ENCODE measurements around the gene IFNA8.

GRCh38 chr9:21455320-21455719 is 46.4 kb downstream of the IFNA8 start:
- peak; percentile 51 for TF ChIP-seq CTCF (IDR thresholded peaks at IDR 0.05)
- TF ChIP-seq SIN3A (IDR thresholded peaks at IDR 0.05; ENCODE audit: borderline replicate concordance, insufficient read depth, low read depth, low read length): no peak
- TF ChIP-seq POLR2AphosphoS5 (IDR thresholded peaks at IDR 0.05; ENCODE audit: low read depth, low read length): no peak
- TF ChIP-seq REST (IDR thresholded peaks at IDR 0.05; ENCODE audit: insufficient read depth in 1 of 2, low read depth in 2 of 2, low read length in 1 of 2): no peak

All from Panc1 (cell line).